ENCODE results near the gene ATP13A1. TPM values are rescaled to one million over a fixed set of nuclear protein-coding genes. Genes with fewer than 3 reads are reported as not detected.

ATP13A1 gene
- total and polyA plus RNA-seq, 2 of the 8 experiments (the other 6 are each of a cell fraction or from before 2014, with no cell fraction given): 33.0 to 64.2 TPM

GRCh38 chr19:19674315-19674714 is 10.8 kb upstream of the ATP13A1 start:
- H3K27ac ChIP-seq (ENCODE audit: low read depth, low read length): no peak overlapping the region
- H2BK15ac ChIP-seq (ENCODE audit: low read length): no peak overlapping the region
- H3K14ac ChIP-seq (ENCODE audit: insufficient read length): no peak overlapping the region
- H2BK12ac ChIP-seq (ENCODE audit: low read depth, low read length): no peak overlapping the region
- peaks cover 2 to 10% of the 10 kb centered on the region in 2 experiments for H4K20me1 ChIP-seq (replicated peaks in 1 of 2; ENCODE audit: control insufficient read depth in 1 of 2, insufficient read depth in 2 of 2, low read length in 2 of 2)
- peaks cover 6 to 72% of the 10 kb centered on the region in 2 experiments for H3K79me2 ChIP-seq (ENCODE audit: control insufficient read depth in 1 of 2, insufficient read depth in 2 of 2, low read length in 2 of 2)
- H3K9ac ChIP-seq (replicated peaks in 1 of 4; ENCODE audit: extremely low read depth in 1 of 4, low read depth in 3 of 4, low read length in 3 of 4): no peak overlapping the region
- peaks cover 6% of the 10 kb centered on the region for H3K23me2 ChIP-seq (ENCODE audit: low read depth, low read length)
- POLR2A ChIA-PET (ENCODE audit: partially characterized antibody): interaction anchor here (1.0 to 1.4 kb wide), 3 partner anchors 10 to 30 kb away, joined by 3 read pairs; no protein-coding TSS in a partner anchor
- no peak overlapping the region for H3K56ac ChIP-seq (replicated peaks; ENCODE audit: insufficient read length, low read depth, low read length)
- no peak overlapping the region for H3K4me3 ChIP-seq (ENCODE audit: extremely low read depth in 1 of 4, insufficient read depth in 2 of 4, low read depth in 3 of 4, low read length in 4 of 4)
- no peak overlapping the region for H3K23ac ChIP-seq (ENCODE audit: insufficient read length)
- H4K8ac ChIP-seq (ENCODE audit: extremely low read depth, insufficient read depth, low read length): no peak overlapping the region
- H2BK20ac ChIP-seq (ENCODE audit: low read length): no peak overlapping the region
- no peak overlapping the region for H3K4ac ChIP-seq (replicated peaks; ENCODE audit: insufficient read length, low read depth, low read length)
- no peak overlapping the region for H2AK5ac ChIP-seq (ENCODE audit: low read depth, low read length)
- 99% methylated on average over 6 of the region's 6 CpGs; no CpG with 5 or more reads in 1 of the 2 experiments for WGBS, 2 experiments (ENCODE audit: extremely low coverage in 1 of 2, insufficient coverage in 1 of 2, insufficient read length in 1 of 2, insufficient replicate concordance in 2 of 2, low coverage in 1 of 2, low lambda C conversion rate in 2 of 2, missing lambda C conversion rate in 1 of 2)
- CTCF ChIA-PET (ENCODE audit: partially characterized antibody): interaction anchor here (1.1 kb wide), 1 partner anchor 116 kb away, joined by 3 read pairs; no protein-coding TSS in a partner anchor
- H2BK5ac ChIP-seq (ENCODE audit: low read depth, low read length): no peak overlapping the region
- no peaks in the 10 kb centered on the region for H3K27me3 ChIP-seq (replicated peaks in 1 of 4; ENCODE audit: control insufficient read depth in 3 of 4, extremely low read depth in 1 of 4, insufficient read depth in 3 of 4, low read length in 3 of 4)
- DNase-seq (ENCODE audit: low read depth in 1 of 2, low spot score in 2 of 2) (no peak), FAIRE-seq (no peak)
- H2AFZ ChIP-seq (ENCODE audit: low read length): no peak overlapping the region
- no peaks in the 10 kb centered on the region for H3K9me3 ChIP-seq (ENCODE audit: insufficient read depth in 2 of 2, low read depth in 1 of 2, low read length in 1 of 2)
- H3K36me3 ChIP-seq (ENCODE audit: control insufficient read depth in 2 of 4, insufficient read depth in 4 of 4, low read length in 3 of 4): peaks cover 10 to 49% (median 26%) of the 10 kb centered on the region in 4 experiments; a peak in 7 of 8 replicates
- H2BK120ac ChIP-seq (replicated peaks; ENCODE audit: low read depth, low read length): no peak overlapping the region
- no peak overlapping the region for H3K4me2 ChIP-seq (ENCODE audit: insufficient read depth in 1 of 2, low read depth in 2 of 2, low read length in 2 of 2)
- H3K4me1 ChIP-seq (replicated peaks in 1 of 4; ENCODE audit: control insufficient read depth in 3 of 4, insufficient read depth in 4 of 4, low read length in 3 of 4): peaks cover 0 to 4% (median under 1%) of the 10 kb centered on the region in 4 experiments; a peak in 3 of 7 replicates
- H3K18ac ChIP-seq (ENCODE audit: extremely low read depth, low read length): no peak overlapping the region
- H4K91ac ChIP-seq (replicated peaks; ENCODE audit: insufficient read length, low read length): no peak overlapping the region
- H4K5ac ChIP-seq (ENCODE audit: insufficient read length, low read depth, low read length): no peak overlapping the region
- H3K79me1 ChIP-seq (ENCODE audit: low read depth, low read length): peaks cover 8% of the 10 kb centered on the region
- TF ChIP-seq MAFK (IDR thresholded peaks at IDR 0.05; ENCODE audit: low read depth, low read length) (no peak), SP4 (IDR thresholded peaks at IDR 0.05; ENCODE audit: low read length) (no peak), TAF7 (optimal IDR thresholded peaks at IDR 0.05; ENCODE audit: borderline replicate concordance, low read depth, low read length) (no peak), FOSL1 (IDR thresholded peaks at IDR 0.05; ENCODE audit: insufficient read depth, low read depth, low read length) (no peak), RXRA (IDR thresholded peaks at IDR 0.05; ENCODE audit: insufficient read depth, low read depth, low read length) (no peak), NANOG (IDR thresholded peaks at IDR 0.05; ENCODE audit: insufficient read depth, low read depth, low read length, poor library complexity, severe bottlenecking) (no peak), HDAC6 (IDR thresholded peaks at IDR 0.05; ENCODE audit: low read depth, low read length) (no peak), SP1 (IDR thresholded peaks at IDR 0.05; ENCODE audit: low read depth, low read length) (no peak), CTBP2 (IDR thresholded peaks at IDR 0.05; ENCODE audit: borderline replicate concordance, insufficient read depth, insufficient read length, low read length) (no peak), ATF2 (IDR thresholded peaks at IDR 0.05; ENCODE audit: low read length) (no peak), SIN3A (conservative IDR thresholded peaks at IDR 0.05 in 1 of 2, IDR thresholded peaks at IDR 0.05 in 1 of 2; ENCODE audit: low read depth in 1 of 2, low read length in 2 of 2) (no peak)
